HG03439 (cell line): ENCODE data around the gene CCDC30.
"Not testable (repeated sequence)": the region's sequence is repeated elsewhere in the genome, so short reads cannot be mapped to it uniquely, and the experiment has no call there.

Experiments
- ATAC-seq: cut with Tn5 transposase; IDR thresholded peaks from one replicate; pipeline ENCODE4 v1.9.1; 2021; ENCODE audit warnings: mild to moderate bottlenecking, moderate library complexity; ENCODE audit not compliant: unreplicated experiment

Gene CCDC30

DNA sequence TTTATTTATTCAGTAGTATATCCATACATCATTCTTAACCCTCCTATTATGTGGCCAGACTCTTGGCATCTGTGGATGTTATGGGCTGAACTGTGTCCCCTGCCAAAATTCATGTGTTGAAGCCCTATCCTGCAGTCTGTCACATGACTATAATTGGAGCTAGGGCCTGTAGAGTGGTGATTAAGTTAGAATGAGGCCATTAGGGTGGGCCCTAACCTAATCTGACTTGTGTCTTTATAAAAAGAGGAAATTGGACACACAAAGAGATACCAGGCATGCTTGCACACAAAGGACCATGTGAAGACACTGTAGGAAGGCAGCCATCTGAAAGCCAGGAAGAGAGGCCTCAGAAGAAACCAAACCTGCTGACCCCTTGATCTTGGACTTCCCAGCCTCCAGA is 13.8 kb upstream of the CCDC30 start:
- no peak for ATAC-seq

DNA sequence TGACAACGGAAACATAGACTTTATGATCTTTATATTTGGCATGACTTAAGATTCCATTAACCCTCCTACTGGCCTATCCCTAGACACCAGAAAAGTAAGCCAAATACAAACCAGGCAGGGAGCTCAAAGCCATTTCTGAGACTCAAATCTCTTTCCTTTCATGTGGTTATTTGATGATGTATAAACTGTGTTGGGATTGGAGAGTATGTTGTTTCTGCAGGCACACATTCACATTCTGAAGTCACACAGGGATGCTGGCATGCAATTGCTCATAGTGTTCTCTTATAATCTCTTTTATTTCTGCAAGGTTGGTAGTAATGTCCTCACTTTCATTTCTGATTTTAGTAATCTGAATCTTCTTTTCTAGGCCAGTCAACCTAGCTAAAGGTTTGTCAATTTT is 13.0 kb upstream of the CCDC30 start:
- no peak for ATAC-seq

DNA sequence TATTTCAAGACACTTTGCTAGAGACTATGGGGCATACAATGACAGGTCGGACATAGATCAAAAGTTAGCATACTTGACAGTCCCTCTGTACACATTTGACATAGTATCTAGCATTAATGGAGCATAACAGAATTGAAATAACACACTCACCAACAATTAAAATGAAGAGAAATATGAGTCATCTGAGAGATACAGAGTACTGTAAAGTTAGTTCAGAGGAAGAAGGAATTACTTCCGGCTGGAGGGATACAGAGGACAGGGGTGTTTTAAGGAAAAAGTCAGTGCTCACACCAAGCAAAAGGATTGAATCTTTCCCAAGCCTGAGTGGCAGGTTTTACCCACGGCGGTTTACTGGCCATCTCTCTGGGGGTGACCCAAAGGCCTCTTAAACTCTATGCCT is 9.7 kb upstream of the CCDC30 start:
- ATAC-seq: no peak

DNA sequence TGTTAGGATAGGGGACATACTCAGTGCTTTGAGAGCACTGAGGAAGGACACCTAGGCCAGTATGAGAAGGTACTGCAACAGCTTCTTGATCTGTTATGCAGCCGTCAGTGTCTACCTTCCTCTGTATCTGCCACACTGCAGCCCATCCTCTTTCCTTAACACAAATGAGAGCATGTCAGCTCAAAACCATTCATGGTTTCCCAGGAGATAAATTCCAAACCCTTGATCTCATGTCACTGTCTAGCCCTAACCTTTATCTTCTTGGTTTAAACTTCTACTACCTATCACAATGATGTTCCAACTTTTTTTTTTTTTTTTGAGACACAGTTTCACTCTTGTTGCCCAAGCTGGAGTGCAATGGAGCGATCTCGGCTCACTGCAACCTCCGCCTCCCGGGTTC is 8.7 kb upstream of the CCDC30 start:
- ATAC-seq: no peak

- peak; percentile 88 for ATAC-seq
These were observed 6.9 kb upstream of the CCDC30 start, which contains the start of the genes PPCS and ZMYND12 for GRCh38 chr1:42456010-42456753. PPCS (plus strand) TSS chr1:42456543; CDS start chr1:42456566, 23 bp downstream. ZMYND12 (minus strand) TSS chr1:42456022; CDS start chr1:42455997, 25 bp downstream.

DNA sequence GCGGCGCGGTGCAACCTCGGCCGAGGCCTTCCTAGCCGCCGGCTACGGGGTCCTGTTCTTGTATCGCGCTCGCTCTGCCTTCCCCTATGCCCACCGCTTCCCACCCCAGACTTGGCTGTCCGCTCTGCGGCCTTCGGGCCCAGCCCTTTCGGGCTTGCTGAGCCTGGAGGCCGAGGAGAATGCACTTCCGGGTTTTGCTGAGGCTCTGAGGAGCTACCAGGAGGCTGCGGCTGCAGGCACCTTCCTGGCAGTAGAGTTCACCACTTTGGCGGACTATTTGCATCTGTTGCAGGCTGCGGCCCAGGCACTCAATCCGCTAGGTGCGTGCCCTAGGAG is 6.4 kb upstream of the CCDC30 start:
- peak; percentile 49 for ATAC-seq

DNA sequence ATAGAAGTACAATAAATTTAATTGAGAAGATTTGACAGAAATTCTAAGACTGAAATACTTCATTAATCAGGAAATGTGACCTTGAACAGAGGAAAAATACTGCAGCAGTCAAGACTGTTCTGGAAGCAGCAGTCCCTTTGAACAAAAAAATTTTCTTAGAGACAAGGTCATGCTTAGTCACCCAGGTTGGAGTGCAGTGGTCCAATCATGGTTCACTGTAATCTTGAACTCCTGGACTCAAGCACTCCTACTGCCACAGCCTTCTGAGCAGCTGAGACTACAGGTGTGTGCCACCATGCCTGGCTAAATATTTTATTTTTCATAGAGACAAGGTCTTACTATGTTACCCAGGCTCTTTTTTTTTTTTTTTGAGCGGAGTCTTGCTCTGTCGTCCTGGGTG is 1.9 kb upstream of the CCDC30 start:
- ATAC-seq: no peak

DNA sequence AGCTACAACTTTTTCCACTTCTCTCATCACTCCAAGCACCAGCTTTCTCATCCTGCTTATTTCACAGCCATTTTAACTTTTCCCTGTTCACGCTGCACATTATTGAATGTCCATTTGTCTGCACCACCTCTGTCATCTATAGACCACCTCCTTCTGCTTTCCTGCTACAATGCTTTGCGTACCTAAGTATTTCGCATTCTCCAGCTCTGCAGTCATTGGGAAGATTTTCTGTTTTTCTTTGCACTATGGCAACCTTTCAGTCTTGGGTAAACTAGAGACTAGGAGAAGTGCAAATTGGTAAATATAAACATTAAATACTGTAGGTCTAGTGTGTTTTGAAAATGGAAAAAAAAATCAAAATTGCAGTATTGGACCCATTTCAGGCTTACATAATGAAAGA is 835 bp downstream of the CCDC30 start:
- no peak for ATAC-seq

DNA sequence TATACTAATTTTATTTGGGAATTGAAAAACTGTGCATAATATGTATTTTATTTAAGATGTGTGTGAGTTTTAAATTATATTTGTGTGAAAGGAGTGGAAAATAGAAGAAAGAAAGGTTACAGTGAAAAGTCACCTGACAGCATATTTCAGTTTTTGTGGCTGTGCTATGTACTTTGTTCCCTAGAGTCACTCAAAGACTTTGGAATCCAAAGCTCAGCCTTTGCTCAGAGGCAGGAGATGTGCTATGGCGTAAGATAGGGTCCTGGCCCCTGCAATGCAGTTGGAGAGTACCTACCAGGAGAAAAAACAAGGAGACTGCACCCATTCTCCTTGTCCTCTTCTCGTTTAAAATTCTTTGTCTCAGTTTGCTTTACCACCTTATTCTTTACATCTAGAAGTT is 2.9 kb downstream of the CCDC30 start:
- ATAC-seq: no peak

DNA sequence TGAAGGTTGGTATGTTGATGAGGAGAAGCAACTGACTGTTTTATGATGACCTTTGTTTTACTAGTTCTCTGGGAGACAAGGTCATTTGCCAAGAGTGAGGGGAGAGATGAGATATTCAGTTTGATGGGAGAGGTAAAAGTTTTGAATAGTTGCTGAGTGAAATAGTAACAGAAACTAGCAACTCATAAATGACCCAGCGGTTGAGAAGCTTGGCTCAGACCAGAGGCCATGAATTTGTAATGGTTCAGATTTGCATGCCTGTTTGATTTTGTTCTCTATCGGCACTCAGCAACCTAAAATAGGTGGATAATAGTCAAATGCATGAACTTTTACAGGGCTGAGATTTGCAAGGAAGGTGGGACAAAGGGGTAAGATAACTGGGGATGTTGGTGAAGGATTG is 6.6 kb downstream of the CCDC30 start:
- ATAC-seq: no peak

DNA sequence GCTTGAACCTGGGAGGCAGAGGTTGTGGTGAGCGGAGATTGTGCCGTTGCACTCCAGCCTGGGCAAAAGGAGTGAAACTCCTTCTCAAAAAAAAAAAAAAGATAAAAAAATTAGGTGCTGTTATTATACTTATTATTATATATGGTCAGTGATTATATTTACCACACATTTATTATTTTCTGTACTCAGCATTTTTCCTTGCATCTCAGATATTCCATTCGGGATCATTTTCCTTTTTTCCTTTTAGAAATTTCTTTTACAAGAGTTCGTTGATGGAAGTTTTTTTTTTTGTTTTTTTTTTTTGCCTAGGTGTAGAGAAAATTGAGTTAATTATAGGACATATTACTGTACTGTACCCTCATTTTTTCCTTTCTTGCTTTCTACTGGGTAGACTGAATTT is 13.5 kb downstream of the CCDC30 start:
- no peak for ATAC-seq

- not testable (repeated sequence) for ATAC-seq
These were observed 14.3 kb downstream of the CCDC30 start for GRCh38 chr1:42477354-42477753.

GRCh38 chr1:42477775-42478174 is 14.7 kb downstream of the CCDC30 start:
- no peak for ATAC-seq

GRCh38 chr1:42479621-42480020 is 16.5 kb downstream of the CCDC30 start:
- ATAC-seq: no peak

- no peak for ATAC-seq
These were observed 17.8 kb downstream of the CCDC30 start for GRCh38 chr1:42480921-42481320.

DNA sequence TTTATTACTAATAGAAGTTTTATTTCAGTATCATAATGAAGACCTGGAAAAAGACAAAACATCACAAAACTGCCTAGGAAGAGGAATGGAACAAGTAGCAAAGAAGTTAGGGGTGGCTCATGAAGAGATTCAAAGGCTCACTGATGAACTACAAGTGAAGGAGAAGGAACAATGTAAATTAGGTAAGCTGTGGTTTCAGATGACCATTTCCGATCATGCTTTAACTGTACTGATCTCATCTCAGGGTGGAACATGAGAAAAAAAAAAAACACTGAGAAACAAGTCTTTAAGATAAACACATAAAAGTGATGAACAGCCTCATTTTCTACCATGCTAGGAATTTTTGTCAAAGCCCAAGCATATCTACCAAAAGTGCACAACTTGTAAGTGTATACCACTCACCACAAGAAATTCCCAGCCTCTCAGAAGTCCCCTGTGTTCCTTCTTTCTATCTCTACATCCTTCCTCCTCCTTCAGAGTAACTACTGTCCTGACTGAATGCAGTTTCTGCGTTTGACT is 19.6 kb downstream of the CCDC30 start:
- ATAC-seq: no peak

DNA sequence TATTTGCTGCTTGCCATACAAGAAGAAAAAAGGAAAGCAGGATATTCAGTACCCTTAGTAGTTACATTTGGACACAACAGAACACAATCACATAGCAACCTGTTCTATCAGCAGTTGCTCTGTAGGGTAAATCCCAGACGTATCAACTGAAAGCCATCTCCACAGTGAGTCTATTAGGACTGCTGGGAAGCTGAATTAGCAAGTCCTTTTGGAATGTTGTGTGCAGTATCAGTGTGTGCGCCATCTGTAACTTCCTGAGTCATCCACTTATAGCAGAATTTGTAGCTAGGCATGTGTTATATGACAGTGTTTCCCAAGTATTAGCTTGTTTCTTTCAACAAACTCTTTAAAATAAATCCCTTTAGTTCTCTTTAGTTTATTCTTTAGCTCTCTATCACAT is 21.3 kb downstream of the CCDC30 start:
- ATAC-seq: no peak

DNA sequence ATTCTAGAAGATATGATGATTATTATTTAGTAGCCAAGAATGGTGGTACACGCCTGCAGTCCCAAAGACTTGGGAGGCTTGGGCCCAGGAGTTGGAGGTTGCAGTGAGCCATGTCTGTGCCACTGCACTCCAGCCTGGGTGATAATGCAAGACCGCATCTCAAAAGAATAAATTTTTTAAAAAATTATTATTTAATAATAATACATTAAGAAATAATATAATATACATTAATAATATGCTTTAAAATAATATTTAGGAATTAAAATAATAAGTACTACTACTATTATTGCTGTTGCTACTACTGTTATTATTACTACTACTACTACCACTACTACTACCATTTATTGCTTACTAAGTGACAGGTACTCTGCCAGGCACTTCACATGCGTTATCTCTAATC is 27.2 kb downstream of the CCDC30 start:
- ATAC-seq: no peak

GRCh38 chr1:42502031-42502430 is 38.9 kb downstream of the CCDC30 start:
- not testable (repeated sequence) for ATAC-seq

- ATAC-seq: no peak
These were observed 41.5 kb downstream of the CCDC30 start for GRCh38 chr1:42504535-42505128.

GRCh38 chr1:42506576-42506975 is 43.5 kb downstream of the CCDC30 start:
- no peak for ATAC-seq

- ATAC-seq: not testable (repeated sequence)
These were observed 48.6 kb downstream of the CCDC30 start for GRCh38 chr1:42511581-42512155.
